Colonic mucosa (tissue), 4 donors: ENCODE data around the gene POLR3H. TPM values are rescaled to one million over a fixed set of nuclear protein-coding genes. Genes with fewer than 3 reads are reported as not detected.

Source experiments
- DNase-seq: peaks from one replicate; pipeline ENCODE4 v3.0.0-alpha.2; 2020
- H3K27ac ChIP-seq: fragments of 200-600 bp; one replicate; pipeline ENCODE4 v1.8.0; 2021
- H3K27me3 ChIP-seq: fragments of 200-600 bp; one replicate; pipeline ENCODE4 v1.8.0; 2021
- H3K36me3 ChIP-seq: fragments of 200-600 bp; one replicate; pipeline ENCODE4 v1.8.0; 2021
- H3K4me1 ChIP-seq: fragments of 200-600 bp; one replicate; pipeline ENCODE4 v1.8.0; 2021; ENCODE audit warnings: mild to moderate bottlenecking
- H3K4me3 ChIP-seq: fragments of 200-600 bp; one replicate; pipeline ENCODE4 v1.8.0; 2021
- H3K9ac ChIP-seq, 2 donors: one replicate each; pipeline ENCODE4 v1.7.0; 2013; ENCODE audit warnings: control low read depth in 2 of 2, low read depth in 2 of 2, low read length in 2 of 2
- H3K9me3 ChIP-seq: fragments of 200-600 bp; one replicate; pipeline ENCODE4 v1.8.0; 2021
- intact Hi-C: fragments of 100-400 bp; cut with DNase I; formaldehyde crosslinking; loops from one replicate; pipeline ENCODE4 v1.14.1; 2022
- total RNA-seq, 2 donors: library from RNA; stranded (reverse); fragmentation: NEBNext Ultra II Directional in 1 of 2; extraction: Animal tissue kit (Norgen Biotek cat#: 25700) in 1 of 2; gene quantifications; one replicate each; pipeline ENCODE4 v1.2.1, GENCODE V29; 2021
- TF ChIP-seq, protein P1 (sequence below): fragments of 200-600 bp; IDR thresholded peaks from one replicate; pipeline ENCODE4 v1.8.0; 2022; ENCODE audit warnings: antibody characterized with exemption, mild to moderate bottlenecking
- donor health status: healthy.
- donor health status: DM: no; HTN: no; CAD: no.
- donor health status: DM: no; HTN: no; CAD: no.

The POLR3H gene
- total RNA-seq, 2 donors from 2014 or later = 9.2 to 20.0 TPM

DNA sequence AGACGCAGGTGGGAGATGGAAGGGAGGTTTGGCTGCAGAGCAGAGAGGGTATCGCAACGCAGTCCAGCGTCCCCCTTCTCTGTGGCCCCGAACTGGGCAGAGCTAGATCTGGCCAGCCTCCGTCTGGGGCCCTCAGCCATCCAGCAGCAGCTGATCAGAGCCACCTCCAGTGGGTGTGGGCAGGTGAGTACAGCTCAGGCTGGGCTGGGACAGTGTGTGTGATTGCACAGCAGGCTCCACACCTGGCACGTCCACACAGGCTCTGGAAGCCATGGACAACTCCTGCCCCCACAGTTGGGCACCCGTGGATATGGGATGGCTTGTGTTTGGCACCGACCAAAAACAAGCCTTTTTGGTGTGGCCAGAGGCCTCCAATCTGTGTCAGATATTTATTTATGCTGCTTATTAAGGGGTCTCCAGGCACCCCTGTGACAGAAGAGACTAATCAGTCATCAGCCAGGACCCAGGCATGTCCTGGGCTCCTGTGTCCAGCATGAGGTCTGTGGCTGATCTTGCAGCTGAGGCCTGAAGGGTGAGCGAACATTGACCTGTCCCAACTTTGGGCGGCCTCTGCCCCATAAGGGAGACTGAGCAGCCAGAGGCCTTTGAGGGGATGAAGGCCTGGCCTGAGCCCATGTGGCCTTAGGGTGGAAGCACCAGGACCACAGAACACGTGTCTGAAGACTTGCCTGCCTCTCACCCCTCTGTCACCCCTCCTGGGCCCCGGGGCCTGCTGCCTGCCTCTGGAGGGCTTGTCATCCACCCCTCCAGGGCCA is 18.6 kb downstream of the POLR3H start:
- H3K4me3 ChIP-seq = no peak overlapping the region
- no peak overlapping the region for H3K9ac ChIP-seq
- peak overlapping the region; percentile 70 for H3K27ac ChIP-seq
- H3K36me3 ChIP-seq = peaks cover 39% of the 10 kb centered on the region
- H3K27me3 ChIP-seq = no peaks in the 10 kb centered on the region
- no peaks in the 10 kb centered on the region for H3K4me1 ChIP-seq
- TF ChIP-seq, protein P1, sequence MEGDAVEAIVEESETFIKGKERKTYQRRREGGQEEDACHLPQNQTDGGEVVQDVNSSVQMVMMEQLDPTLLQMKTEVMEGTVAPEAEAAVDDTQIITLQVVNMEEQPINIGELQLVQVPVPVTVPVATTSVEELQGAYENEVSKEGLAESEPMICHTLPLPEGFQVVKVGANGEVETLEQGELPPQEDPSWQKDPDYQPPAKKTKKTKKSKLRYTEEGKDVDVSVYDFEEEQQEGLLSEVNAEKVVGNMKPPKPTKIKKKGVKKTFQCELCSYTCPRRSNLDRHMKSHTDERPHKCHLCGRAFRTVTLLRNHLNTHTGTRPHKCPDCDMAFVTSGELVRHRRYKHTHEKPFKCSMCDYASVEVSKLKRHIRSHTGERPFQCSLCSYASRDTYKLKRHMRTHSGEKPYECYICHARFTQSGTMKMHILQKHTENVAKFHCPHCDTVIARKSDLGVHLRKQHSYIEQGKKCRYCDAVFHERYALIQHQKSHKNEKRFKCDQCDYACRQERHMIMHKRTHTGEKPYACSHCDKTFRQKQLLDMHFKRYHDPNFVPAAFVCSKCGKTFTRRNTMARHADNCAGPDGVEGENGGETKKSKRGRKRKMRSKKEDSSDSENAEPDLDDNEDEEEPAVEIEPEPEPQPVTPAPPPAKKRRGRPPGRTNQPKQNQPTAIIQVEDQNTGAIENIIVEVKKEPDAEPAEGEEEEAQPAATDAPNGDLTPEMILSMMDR = no peak
- no peak for DNase-seq
- no peaks in the 10 kb centered on the region for H3K9me3 ChIP-seq
- intact Hi-C loops = no loop called here

GRCh38 chr22:41524809-41525449 is 19.3 kb downstream of the POLR3H start:
- intact Hi-C loops = no loop called here
- no peaks in the 10 kb centered on the region for H3K9me3 ChIP-seq
- no peak overlapping the region for H3K9ac ChIP-seq
- H3K4me1 ChIP-seq = no peaks in the 10 kb centered on the region
- DNase-seq = peak; percentile 38
- H3K27me3 ChIP-seq = no peaks in the 10 kb centered on the region
- TF ChIP-seq, protein P1 = no peak
- H3K36me3 ChIP-seq = peaks cover 38% of the 10 kb centered on the region
- peak overlapping the region; percentile 70 for H3K27ac ChIP-seq
- no peak overlapping the region for H3K4me3 ChIP-seq

- Histone ChIP-seq H3K9ac (no peak overlapping the region), H3K27me3 (no peaks in the 10 kb centered on the region), H3K9me3 (no peaks in the 10 kb centered on the region), H3K4me1 (no peaks in the 10 kb centered on the region), H3K27ac (peak overlapping the region; percentile 70), H3K36me3 (peaks cover 36% of the 10 kb centered on the region), H3K4me3 (no peak overlapping the region)
- intact Hi-C loops = no loop called here
- TF ChIP-seq, protein P1 = no peak
- peak; percentile 40 for DNase-seq
These were observed 20.0 kb downstream of the POLR3H start for GRCh38 chr22:41524251-41524661.

DNA sequence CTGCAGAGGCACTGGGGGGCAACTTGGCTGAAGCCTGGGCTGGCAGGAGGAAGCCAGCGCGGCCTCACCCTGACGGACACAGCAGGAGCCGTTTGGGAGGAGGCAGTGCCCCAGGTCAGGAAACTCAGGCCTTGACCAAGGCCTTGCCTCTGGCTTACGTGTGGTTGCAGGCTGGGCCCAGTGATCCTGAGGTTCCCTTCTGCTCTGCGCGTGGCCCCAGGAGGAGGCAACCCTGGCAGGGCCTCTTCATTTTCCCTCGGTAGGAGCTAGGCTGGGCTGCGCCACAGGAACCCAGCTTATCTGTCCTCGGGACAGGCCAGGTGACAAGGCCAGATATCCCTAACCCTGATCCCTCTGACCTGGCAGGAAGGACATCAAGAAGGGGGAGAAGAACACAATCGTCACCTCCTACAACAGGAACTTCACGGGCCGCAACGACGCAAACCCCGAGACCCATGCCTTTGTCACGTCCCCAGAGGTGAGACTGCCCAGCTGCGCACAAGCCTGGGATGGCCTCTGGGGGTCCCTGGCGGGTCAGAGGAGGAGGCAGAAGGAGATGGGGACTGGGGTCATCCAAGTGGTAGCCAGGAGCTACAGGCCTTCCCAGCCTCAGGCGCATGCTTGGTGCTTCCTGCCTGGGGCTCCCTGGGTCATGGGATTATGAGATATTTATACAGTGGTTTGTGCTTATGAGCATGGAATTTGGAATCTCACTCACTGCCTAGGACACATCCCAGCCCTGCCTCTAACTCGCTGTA is 20.6 kb downstream of the POLR3H start:
- intact Hi-C loops = no loop called here
- no peak for DNase-seq

DNA sequence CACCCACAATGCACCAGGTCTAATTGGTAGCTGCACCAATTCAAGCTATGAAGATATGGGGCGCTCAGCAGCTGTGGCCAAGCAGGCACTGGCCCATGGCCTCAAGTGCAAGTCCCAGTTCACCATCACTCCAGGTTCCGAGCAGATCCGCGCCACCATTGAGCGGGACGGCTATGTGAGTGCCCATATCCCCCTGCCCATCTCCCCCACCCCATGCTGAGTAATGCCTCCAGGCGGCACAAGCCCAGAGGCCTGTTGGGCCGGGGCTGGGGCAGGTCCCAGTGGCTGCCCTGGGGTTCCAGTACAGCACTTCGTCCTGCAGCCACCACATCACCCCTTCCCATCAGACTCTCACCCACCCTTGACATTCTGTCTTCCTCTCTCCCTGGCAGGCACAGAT is 21.5 kb downstream of the POLR3H start:
- DNase-seq = no peak
- no peaks in the 10 kb centered on the region for H3K9me3 ChIP-seq
- no peak overlapping the region for H3K4me3 ChIP-seq
- TF ChIP-seq, protein P1 = no peak
- H3K27me3 ChIP-seq = no peaks in the 10 kb centered on the region
- H3K36me3 ChIP-seq = peaks cover 25% of the 10 kb centered on the region
- no peak overlapping the region for H3K27ac ChIP-seq
- H3K4me1 ChIP-seq = no peaks in the 10 kb centered on the region
- H3K9ac ChIP-seq = no peak overlapping the region
- intact Hi-C loops = no loop called here

More for the DNA sequence above, 20.6 kb downstream of the POLR3H start:
- Histone ChIP-seq H3K4me3 (no peak overlapping the region), H3K9ac (peak overlapping the region in 1 of 2 donors; percentile 47), H3K4me1 (no peaks in the 10 kb centered on the region), H3K27me3 (no peaks in the 10 kb centered on the region), H3K9me3 (no peaks in the 10 kb centered on the region), H3K27ac (peak overlapping the region; percentile 70), H3K36me3 (peaks cover 31% of the 10 kb centered on the region)
- TF ChIP-seq, protein P1 = no peak
